Stimulated activated CD4-positive, alpha-beta T cell treated with anti-CD3 and anti-CD28 coated beads, Interleukin-2, amount 100 ng/mL, for 24 hours (primary cell): ENCODE measurements around the gene TSSC4.
A peak's percentile ranks its signal among the peaks of the same experiment; 100 is the strongest.

Source experiments
- DNase-seq, 2 donors: peaks; one replicate each; pipeline ENCODE4 v3.0.0-alpha.2; 2020

The TSSC4 gene

DNA sequence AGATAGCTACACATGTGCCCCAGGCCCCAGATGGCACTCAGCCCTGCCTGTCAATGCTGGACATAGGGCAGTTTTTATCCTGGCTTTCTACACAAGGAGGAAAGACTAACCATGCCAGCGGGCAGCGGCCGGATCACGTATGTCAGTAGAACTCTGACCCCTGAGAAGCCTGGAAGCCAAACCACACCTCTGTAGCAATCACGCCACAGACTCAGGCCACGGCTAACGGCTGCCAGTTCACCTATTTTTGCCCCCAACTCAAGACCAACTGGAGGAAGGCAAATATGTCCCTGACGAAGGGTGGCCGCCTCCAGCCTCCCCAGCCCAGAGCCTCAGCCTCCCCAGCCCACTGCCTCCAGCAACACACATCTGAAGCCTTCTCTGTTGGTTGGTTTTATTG is 30.7 kb upstream of the TSSC4 start:
- DNase-seq = no peak

DNA sequence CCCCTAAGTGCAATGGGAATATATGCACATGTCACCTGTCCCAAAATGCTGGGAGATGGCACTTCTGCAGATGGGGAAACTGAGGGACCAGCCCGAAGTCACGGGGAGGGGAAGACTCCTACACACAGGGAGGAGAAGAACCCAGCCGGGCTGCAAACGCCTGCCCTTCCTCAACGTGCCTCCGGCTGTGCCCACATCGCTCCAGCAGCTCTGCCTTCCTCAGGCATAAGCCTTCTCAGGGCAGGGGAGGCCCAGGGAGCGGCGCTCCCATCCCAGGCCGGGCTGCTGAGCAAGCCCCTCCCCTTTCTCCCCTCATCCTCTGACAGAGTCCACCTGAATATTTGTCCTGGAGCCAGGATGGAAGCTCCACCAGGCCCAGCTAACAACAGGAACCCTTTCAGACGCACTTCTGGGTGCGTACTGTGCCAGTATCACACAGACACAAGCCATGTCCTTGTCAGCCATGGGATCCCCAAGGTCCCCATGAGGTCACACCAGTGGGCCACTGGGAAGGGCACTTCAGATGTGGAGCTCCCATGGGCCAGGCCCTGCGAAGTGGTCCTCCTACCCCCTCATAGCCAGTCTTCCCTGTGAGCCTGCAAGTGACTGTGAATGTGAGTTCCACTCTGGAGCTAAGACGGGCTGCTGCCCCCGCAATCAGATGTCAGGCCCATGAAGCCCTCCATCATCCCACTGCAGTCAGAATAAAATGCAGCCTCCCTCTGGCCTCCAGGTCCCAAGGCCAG is 25.9 kb upstream of the TSSC4 start:
- no peak for DNase-seq

DNA sequence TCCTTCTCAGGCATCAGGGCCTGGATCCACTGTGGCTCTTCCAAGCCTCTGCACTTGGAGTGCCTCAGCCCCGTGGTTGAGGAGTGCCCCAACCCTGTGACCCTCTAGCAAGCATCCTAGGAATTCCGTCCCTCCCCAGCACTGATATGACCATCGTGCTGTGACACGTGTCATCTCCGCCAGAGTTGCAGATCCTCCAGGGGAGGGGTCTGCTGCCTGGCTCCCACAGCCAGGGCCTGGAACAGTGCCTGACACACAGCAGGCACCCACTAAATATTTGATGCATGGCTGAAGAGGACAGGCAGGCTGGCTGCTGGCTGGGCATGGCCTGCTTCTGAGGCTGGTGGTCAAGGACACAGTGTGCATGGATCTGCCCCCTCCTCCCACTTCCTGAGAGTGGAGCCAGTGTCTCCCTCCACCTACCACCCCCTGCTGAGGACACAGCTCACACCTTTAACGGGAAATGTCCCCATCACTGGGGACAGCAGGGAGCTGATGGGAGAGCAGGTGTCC is 25.2 kb upstream of the TSSC4 start:
- DNase-seq = no peak

DNA sequence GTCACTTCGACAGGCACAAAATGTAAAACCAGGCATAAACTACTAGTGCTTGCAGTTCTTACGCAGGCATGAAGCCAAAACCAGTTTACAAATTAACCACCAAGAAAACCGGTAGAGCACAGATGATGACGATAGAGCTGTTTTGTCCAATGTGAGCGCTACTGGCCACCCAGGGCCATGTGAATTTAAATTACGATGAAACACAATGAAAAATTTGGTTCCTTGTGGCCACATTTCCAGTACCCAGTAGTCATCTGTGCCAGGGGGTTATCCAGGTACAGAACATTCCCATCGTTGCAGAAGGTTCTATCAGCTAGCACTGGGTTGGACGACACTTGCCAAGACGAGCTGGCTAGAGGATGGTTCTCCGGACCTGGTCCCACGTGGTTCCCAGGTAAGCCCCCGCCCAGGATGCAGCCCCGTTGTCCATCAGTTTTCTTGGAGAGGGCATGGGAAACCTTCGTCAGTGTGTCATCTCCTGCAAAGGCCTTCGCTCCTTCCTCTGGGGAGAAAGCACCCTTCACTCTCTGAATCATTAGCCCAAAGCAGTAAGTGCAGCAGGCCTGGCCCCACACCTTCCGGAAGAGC is 24.5 kb upstream of the TSSC4 start:
- no peak for DNase-seq

DNA sequence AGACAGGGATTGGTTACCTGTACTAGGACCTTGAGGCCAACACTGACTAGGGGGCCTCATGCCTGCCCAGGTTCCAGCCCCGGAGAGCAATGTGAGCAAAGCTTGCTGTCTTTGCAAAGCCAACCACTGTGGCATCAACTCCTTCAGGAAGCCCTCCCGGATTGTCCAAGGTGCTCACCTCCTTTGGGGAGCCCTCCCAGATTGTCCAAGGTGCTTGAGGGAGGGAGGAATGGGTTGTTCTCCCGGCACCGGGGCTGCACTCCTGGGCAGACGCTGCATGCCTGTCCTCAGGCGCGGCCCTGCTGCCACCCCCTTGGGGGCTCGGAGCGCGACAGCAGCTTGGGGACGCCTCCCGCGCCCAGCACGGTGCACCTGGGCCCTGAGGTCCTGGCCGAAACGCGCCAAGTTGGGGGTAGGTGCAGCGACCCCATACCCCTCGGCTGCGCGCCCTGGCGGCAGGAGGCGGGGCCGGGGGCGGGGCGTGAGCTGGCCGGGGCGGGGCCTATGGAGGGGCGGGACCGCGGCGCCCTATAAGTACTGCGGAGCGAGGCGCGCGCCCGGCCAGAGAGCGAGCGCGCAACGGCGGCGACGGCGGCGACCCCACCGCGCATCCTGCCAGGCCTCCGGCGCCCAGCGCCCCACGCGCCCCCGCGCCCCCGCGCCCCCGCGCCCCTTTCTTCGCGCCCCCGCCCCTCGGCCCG is 23.6 kb upstream of the TSSC4 start, which contains the start of gene CD81:
Gene CD81, plus strand, starts transcription at position 560 of the 701 bp plus-strand sequence. CDS start 240 bp downstream, outside the sequence.
- DNase-seq = peak; percentile 68 to 72

DNA sequence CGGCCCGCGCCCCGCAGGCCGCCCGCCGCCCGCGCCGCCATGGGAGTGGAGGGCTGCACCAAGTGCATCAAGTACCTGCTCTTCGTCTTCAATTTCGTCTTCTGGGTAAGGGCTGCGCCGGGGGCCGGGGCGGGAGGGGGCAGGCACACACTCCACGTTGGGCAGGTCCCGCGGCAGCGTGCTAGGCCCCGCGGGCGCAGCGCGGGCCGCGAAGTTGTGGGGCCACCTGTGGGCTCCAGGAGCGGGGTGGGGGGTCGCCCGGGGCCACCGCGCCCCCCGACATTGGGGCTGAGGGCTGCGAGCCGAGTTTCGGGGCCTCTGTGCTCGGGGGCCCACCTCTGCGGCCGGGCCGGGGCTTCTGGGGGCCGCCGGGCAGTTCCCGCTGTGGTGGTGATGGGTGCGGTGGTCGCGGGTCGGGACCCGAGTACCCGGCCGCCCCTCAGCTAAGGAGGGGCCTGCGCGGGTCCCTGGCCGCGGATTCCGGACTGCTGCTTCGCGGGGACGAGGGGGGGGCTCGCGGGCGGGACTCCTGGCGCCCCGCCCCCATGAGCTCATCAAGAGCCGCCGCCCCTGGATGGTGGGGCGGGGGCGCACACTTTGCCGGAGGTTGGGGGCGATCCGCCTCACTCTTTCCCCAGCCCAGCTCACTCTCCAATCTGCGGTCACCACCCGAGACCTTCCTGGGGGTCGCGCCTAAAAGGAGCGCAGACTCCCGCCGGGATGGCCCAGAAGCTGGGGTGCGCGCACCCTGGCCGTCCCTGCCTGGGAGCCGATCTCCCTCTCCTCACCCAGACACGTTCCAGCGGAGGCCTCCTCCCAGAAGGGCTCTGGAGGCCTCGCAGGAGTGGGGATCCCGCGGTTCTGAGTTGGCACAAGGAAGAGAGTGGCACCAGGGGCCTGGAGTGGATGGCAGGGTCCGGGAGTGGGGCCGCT is 22.8 kb upstream of the TSSC4 start:
- peak; percentile 69 to 72 for DNase-seq

DNA sequence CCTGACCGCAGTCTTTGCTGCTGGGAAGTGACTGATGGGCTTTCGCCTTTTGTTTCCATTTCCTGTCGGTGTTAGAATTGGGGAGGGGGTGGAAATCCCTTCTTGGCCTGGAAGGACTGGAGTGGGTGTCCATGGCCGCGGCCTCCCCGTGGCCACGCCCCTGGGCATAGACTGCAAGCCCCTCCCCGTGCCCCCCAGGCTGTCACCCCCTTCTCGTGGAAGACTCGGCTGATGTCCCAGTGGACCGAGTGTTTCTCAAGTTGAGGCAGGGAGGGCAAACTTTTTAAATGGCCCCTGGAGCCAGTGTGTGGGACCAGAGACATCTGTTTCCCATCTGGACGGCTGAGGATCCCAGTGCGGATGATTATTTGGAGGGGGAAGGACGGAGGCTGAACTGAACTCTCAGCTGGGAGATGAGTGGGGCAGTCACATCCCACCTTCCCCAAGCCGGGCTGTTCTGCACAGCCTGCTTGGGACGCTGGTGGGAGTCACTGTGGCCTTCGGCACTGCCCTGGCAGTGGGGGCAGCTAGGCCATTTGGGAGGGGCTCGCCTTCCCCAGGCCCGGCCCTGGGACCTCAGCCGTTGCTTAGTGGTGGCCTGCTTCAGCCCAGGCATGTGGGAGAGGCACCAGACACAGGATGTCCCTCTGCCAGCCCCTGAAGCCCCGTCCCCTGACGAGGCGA is 21.9 kb upstream of the TSSC4 start:
- no peak for DNase-seq

DNA sequence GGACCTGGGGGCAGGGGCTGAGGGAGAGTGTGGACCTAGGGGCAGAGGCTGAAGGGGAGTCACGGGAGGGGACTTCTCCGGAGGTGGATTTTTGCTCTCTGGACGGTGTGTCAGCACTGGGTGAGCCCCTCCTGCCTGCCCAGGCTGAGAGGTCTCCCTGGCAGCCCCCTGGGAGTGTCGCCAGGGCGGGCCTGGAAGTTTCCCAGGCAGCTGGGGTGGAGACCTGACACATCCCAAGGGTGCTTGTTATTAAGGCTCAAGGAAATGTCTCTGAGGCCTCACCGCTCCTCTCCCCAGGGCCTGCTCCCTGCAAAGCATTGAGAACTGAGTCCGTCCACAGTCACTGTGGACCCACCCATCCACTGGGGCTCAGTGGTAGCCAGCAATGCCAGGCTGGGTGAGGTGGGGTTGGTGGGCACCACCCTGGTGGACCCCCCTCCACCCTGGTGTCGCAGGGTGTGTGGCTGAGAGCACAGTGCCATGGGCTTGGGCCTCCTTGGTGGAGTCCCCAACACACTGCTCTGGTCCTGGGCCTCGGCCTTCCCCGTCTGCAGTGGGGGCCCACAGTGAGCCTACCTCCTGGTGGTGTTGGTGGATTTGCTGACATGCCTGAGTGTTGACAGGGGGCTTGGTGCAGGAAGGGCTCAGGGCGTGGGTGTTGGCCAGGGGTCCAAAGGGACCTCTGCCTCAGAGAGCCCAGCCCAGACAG is 20.9 kb upstream of the TSSC4 start:
- DNase-seq = no peak

DNA sequence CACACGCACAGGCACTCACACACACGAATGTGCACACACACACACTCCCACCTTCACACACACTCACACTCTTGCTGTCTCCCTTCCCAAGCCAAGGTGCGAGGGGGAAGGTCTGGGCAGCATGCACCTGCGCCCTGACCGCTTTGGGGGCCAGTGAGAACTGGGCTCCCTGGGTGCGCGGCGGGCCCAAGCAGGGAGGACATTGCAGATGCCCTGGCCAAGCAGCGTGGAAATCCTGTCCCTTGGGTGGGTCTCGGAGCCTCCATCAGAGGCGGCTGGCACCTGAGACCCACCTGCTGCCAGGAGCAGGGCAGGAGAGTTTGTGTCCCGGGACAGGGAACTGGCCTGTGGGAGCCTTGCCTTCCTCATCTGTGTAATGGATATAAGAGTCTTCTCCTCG is 20.2 kb upstream of the TSSC4 start:
- no peak for DNase-seq

DNA sequence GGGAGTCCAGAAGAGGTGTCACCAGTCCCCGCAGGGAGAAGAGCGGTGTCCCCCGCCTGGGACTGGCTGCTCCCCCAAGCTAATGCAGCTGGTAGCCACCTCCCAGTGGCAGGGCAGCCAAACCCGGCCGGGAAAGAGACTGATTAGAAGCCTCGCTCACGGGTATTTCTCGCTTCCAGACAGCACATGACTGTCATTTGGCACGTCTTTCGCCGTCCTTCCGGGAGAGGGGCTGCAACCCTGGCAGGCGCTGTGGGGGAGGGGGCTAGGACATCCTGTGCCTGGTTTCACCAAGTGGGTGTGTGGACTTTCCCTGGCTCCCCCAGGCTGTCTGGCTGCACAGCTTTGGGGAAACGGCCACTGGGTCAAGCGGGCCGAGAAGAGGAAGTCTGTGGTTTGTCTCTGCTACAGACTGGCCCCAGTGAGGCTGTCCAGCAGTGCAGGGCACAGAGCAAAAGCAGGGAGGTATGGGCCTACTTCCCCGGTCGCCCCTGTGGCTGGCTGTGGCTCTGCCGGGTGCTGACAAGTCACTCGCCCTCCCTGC is 19.7 kb upstream of the TSSC4 start:
- DNase-seq = no peak

DNA sequence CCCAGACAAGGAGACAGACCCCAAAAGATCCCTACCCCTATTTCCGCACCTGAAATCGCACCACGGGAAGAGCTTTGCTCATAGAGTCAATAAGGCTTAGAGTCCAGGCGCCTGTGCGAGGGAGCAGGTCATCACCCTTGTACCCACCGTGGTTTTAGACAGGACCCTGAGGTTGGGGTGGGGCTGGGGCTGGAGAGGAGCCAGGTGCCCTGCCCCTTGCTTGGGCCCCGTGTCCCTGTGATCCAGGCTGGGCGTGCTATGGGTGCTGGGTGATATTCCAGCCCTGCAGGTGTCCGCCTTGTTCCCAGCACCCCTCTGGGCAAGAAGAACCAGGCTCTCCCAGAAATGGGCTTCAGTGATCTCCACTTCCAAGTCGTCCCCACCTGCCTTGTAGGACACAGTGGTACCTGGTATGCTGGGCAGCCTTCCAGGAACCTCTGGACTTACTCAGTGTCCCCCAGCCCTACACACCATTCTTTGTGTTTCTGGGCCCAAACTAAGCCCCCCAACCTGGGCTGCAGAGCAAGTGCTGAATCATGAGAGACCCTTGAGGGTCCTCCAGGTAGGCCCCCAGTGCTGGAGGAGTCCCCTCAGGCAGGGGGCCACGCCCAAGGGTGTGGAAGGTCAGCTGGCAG is 18.9 kb upstream of the TSSC4 start:
- no peak for DNase-seq

DNA sequence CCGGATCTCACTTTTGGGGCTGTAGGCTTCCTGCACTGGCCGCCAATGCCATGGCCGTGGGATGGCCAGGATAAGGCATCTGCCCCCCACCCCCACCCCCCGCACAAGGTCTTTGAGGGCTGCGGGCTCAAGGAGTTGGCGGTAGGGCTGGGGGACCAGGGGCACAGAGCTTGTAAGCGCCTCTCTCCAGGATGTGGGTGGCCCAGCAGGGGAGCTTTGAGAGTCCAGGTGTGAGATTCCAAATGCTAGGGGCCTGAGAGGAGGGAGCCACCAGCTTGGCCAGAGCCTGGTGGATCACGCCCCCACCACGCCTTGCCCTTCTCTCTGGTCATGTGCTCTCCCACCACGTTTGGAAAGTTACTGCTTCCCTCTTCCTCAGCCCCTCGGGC is 18.4 kb upstream of the TSSC4 start:
- DNase-seq = no peak

DNA sequence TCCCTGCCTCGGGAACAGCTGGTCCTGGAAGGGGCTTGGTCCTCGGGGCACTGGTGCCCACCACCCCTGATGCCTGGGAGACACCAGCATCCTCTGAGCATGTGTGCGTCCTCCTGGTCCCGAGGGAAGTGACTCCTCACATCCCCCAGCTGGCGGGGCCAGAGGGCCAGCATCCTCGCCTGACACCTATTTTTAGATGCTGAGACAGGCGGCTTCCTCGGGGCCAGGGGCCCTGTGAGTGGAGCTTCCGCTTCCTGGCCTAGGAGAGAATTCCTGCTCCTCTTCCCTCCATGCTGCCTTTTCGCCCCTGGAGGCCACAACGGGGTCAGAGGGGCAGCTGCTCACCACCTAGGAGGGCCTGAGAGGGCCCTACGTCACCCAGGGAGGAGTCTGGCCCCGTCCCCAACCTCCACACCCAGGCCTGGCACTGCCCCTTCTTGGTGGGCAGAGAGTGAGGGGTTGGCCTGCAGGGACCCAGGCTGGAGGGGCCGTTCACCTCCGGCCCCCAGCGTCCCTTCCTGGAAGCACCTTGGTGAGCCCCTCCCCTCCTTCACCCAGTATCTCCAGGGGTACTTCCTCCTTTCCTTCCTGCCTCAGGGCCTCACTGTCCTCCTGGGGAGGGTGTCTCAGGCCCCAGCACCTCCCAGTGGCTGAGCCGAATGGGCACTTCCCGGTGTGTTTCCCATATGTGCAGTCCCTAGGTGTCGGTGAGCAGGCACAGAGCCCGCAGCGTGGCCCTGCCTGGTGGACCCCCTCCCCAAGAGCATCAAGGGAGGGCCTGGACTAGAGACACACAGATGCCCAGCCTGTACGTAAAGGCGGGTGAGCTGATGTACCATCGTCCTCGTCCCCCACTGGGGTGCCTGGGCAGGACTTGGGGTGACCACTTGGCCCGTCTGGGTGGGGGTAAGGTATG is 17.4 kb upstream of the TSSC4 start:
- no peak for DNase-seq

DNA sequence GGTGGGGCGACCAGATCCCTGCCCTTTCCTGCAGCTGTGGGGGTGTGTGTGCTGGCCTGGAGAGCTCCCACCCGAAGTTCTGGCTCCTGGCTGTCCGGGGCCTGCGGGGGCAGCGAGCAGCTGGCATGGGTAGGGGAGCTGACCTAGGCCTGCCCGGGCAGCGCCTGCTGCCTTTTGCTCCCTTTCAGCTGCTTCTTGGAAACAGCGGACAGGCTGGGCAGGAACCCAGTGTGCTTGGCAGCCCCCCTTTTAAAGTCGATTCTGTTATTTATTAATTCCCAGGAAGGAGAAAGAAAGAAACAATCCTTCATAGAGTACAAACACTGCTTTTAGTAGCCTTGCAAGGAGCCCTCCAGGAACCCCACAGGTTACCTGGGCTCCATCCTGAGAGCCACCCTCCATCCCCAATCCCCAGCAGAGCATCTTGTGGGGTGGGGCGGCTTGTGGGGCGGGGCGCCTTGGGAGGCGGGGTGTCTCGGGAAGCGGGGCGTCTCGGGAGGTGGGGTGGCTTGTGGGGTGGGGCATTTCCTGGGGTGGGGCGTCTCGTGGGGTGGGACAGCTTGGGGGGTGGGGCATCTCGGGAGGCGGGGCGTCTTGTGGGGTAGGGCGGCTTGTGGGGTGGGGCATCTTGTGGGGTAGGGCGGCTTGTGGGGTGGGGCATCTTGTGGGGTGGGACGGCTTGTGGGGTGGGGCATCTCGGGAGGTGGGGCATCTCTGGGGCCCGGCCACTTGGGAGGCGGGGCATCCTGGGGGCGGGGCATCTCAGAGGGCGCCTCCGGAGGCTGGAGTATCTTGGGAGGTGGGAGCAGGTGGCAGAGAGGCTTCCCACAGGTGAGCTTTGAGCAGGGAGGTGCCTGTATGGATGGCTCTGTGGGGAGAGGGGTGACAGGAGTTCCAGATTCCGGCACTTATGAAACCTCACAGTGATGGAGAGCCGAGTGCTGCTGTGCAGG is 16.4 kb upstream of the TSSC4 start:
- DNase-seq = peak in 1 of 2 donors; percentile 29

DNA sequence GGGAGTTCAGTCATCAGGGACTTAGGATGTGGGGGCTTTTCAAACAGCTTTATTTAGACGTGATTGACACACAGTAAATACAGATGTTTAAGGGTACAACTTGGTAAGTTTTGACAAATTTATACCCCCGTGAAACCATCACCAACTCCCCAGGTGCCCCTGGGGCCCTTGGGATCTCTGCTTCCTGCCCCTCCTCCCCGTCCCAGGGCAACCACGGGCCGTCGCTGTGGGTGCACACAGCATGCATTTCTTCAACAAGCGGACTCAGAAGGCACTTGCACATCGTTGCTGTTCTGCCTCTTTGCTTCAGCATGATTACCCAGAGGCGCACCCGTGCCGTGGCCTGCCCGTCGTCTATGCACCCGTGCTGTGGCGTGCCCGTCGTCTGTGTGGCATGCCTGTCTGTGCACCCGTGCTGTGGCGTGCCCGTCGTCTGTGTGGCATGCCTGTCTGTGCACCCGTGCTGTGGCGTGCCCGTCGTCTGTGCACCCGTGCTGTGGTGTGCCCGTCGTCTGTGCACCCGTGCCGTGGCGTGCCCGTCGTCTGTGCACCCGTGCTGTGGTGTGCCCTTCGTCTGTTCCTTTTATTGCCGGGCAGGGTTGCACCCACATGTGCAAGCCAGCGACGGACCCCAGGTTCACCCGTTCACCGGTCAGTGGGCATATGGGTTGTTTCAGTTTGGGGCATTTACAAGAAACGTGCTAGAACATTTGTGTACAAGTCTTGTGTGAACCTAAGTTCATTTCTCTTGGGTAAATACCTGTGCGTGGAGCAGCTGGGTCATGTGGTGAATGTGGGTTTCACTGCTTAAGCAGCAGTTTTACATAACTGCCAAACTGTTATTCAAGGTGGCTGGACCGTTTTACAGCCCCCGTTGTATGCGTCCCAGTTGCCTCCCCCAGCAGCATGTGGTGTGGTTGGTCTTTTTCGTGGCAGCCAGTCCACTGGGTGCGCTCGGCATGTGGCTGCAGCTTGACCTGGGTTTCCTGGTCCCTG is 15.1 kb upstream of the TSSC4 start:
- DNase-seq = no peak

DNA sequence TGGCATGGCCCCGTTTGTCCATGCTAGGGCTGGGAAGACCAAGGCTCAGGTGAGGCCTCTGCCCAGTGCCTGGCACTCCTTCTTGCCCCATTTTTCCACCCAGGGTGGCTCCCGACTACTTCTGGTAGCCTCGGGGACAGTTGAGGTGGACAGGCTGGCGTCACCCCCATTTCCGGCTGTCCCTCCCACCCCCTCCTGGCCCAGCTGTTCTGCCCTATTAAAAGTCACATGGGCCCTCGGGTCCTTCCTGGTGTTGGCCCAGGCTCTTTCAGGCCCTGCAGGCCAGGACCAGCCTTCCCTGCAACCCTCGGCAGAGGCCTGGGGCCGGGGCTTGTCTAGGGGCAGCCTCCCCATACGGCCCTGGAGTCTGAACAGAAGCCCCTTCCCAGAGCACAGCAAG is 14.0 kb upstream of the TSSC4 start:
- DNase-seq = no peak
